H1 (cell line): ENCODE results near the gene SDHAF2.

Experiments used
- CBX5 ChIP-seq: fragments of 300-800, 300-1000 bp; sonication (generic); IDR thresholded peaks from 2 replicates; pipeline ENCODE4 v1.7.1; 2016; ENCODE audit warnings: antibody characterized with exemption, low read length, low read depth
- CTCF ChIP-seq, 3 experiments: IDR thresholded peaks; 1 replicate in 2 of 3; 2 replicates in 1 of 3; pipeline versions ENCODE4 v1.5.1 to v1.6.1; 2011; ENCODE audit warnings: low read length in 3 of 3, mild to moderate bottlenecking in 3 of 3, inconsistent platforms in 2 of 3, low read depth in 1 of 3, moderate library complexity in 1 of 3; ENCODE audit not compliant: insufficient read depth in 1 of 3; ENCODE audit errors: control extremely low read depth in 1 of 3
- GABPA ChIP-seq: IDR thresholded peaks from 2 replicates; pipeline ENCODE4 v1.6.1; 2011; ENCODE audit warnings: mild to moderate bottlenecking, low read length, moderate library complexity, borderline replicate concordance; ENCODE audit not compliant: insufficient read depth
- MAX ChIP-seq: IDR thresholded peaks from 2 replicates; pipeline ENCODE4 v1.6.1; 2012; ENCODE audit warnings: inconsistent platforms
- SIX5 ChIP-seq: IDR thresholded peaks from 2 replicates; pipeline ENCODE4 v1.6.1; 2011; ENCODE audit warnings: mild to moderate bottlenecking, low read depth, low read length
- SP4 ChIP-seq: IDR thresholded peaks from 2 replicates; pipeline ENCODE4 v1.6.1; 2012; ENCODE audit warnings: low read length, inconsistent platforms

GRCh38 chr11:61380884-61381283, 49.0 kb upstream of the SDHAF2 start:
- no peak for TF ChIP-seq CTCF (IDR thresholded peaks at IDR 0.05; ENCODE audit: control extremely low read depth in 1 of 3, insufficient read depth in 1 of 3, low read depth in 1 of 3, low read length in 3 of 3)
- TF ChIP-seq CBX5, result no peak
- no peak for TF ChIP-seq MAX
- TF ChIP-seq GABPA, result no peak
- TF ChIP-seq SP4, result no peak
- no peak for TF ChIP-seq SIX5
